OCI-LY7 (cell line): ENCODE data around the gene ARR3. TPM values are rescaled to one million over a fixed set of nuclear protein-coding genes. Genes with fewer than 3 reads are reported as not detected.
"Not testable (repeated sequence)": the region's sequence is repeated elsewhere in the genome, so short reads cannot be mapped to it uniquely, and the experiment has no call there.

Source experiments
- BruUV-seq: library from RNA; stranded (reverse); fragments of 400-500 nt; replicated peaks from 2 replicates; lab custom pipeline; 2021; lab: Mats Ljungman, UMichigan
- CTCF ChIA-PET: fragments of 300-600 bp; sonication (Branson Sonifier 250); formaldehyde crosslinking; loops from one replicate; lab custom pipeline; 2022; ENCODE audit warnings: antibody characterized with exemption; ENCODE audit not compliant: unreplicated experiment; lab: Charles Lee
- POLR2A ChIA-PET: fragments of 300-600 bp; sonication (Branson Sonifier 250); formaldehyde crosslinking; loops from one replicate; lab custom pipeline; 2022; ENCODE audit warnings: antibody characterized with exemption; lab: Charles Lee
- DNase-seq: peaks from one replicate; pipeline ENCODE4 v3.0.0-alpha.2; 2015; ENCODE audit warnings: low spot score
- H2AFZ ChIP-seq: fragments of 200-600 bp; sonication (generic), shearing (Covaris generic); 2 replicates; pipeline ENCODE4 v1.6.1; 2014; ENCODE audit warnings: mild to moderate bottlenecking, antibody characterized with exemption, low read length, moderate library complexity
- H3K27ac ChIP-seq: fragments of 200-600 bp; sonication (generic); 2 replicates; pipeline ENCODE4 v1.5.1; 2014; ENCODE audit warnings: mixed run types, low read depth, mild to moderate bottlenecking, moderate library complexity, low read length, inconsistent platforms; ENCODE audit not compliant: poor library complexity, severe bottlenecking
- H3K36me3 ChIP-seq: fragments of 200-600 bp; sonication (generic); 2 replicates; pipeline ENCODE4 v1.6.1; 2014; ENCODE audit warnings: mild to moderate bottlenecking, antibody characterized with exemption, low read length, moderate library complexity, mixed read lengths; ENCODE audit not compliant: insufficient read depth
- H3K4me1 ChIP-seq: fragments of 200-600 bp; sonication (generic); 2 replicates; pipeline ENCODE4 v1.5.1; 2014; ENCODE audit warnings: mild to moderate bottlenecking, low read length; ENCODE audit not compliant: insufficient read depth, poor library complexity, severe bottlenecking
- H3K4me2 ChIP-seq: fragments of 200-600 bp; sonication (generic); 2 replicates; pipeline ENCODE4 v1.6.1; 2014; ENCODE audit warnings: mild to moderate bottlenecking, low read length
- H3K4me3 ChIP-seq: fragments of 200-600 bp; sonication (generic); 2 replicates; pipeline ENCODE4 v1.5.1; 2014; ENCODE audit warnings: mild to moderate bottlenecking, low read depth, low read length; ENCODE audit not compliant: poor library complexity, severe bottlenecking
- H3K79me2 ChIP-seq: fragments of 200-600 bp; sonication (generic); 2 replicates; pipeline ENCODE4 v1.6.1; 2016; ENCODE audit warnings: low read depth, mild to moderate bottlenecking, low read length, moderate library complexity, mixed read lengths; ENCODE audit not compliant: insufficient read depth
- H3K9me2 ChIP-seq: fragments of 200-600 bp; sonication (generic); 2 replicates; pipeline ENCODE4 v1.6.1; 2016; ENCODE audit warnings: mild to moderate bottlenecking, low read length, mixed read lengths; ENCODE audit not compliant: insufficient read depth
- H3K9me3 ChIP-seq: fragments of 200-600 bp; sonication (generic); 2 replicates; pipeline ENCODE4 v1.6.1; 2014; ENCODE audit warnings: mild to moderate bottlenecking, mixed run types, low read length, mixed read lengths
- H4K20me1 ChIP-seq: fragments of 200-600 bp; sonication (generic); 2 replicates; pipeline ENCODE4 v1.6.1; 2014; ENCODE audit warnings: mild to moderate bottlenecking, antibody characterized with exemption, low read length, moderate library complexity, mixed read lengths; ENCODE audit not compliant: insufficient read depth
- CTCF ChIP-seq: fragments of 200-600 bp; sonication (generic); conservative IDR thresholded peaks from 2 replicates; pipeline ENCODE4 v1.5.1; 2014; ENCODE audit warnings: mild to moderate bottlenecking, antibody characterized with exemption, low read length, moderate library complexity, mixed read lengths
- EZH2phosphoT487 ChIP-seq: fragments of 200-600 bp; sonication (generic); IDR thresholded peaks from 2 replicates; pipeline ENCODE4 v1.6.1; 2018; ENCODE audit warnings: low read depth, borderline replicate concordance, mild to moderate bottlenecking, mixed run types, antibody characterized with exemption, low read length, moderate library complexity, mixed read lengths
- intact Hi-C: fragments of 100-400 bp; cut with micrococcal nuclease; formaldehyde crosslinking; loops from one replicate; pipeline ENCODE4 v1.10.0; 2022; ENCODE audit not compliant: unreplicated experiment
- total RNA-seq, 2 experiments: library from RNA; depleted of rRNA in 1 of 2; stranded (reverse); fragments of >200 nt in 1 of 2; shearing (Covaris generic) in 1 of 2; gene quantifications; 2 replicates each; pipeline ENCODE4 v1.2.3, GENCODE V29; 2014 to 2022

ARR3 gene
- total RNA-seq, 2 experiments from 2014 or later, result not detected

GRCh38 chrX:70313503-70313902, 45.4 kb downstream of the ARR3 start:
- Histone ChIP-seq H3K79me2 (peaks cover 10% of the 10 kb centered on the region; the same call in 1 of the 2 replicates), H3K4me1 (no peaks in the 10 kb centered on the region), H3K9me2 (no peaks in the 10 kb centered on the region), H3K4me3 (no peak overlapping the region), H3K27ac (no peak overlapping the region), H3K4me2 (no peak overlapping the region), H3K36me3 (peaks cover 85% of the 10 kb centered on the region), H2AFZ (no peak overlapping the region), H4K20me1 (no peaks in the 10 kb centered on the region), H3K9me3 (no peaks in the 10 kb centered on the region)
- TF ChIP-seq CTCF (no peak), EZH2phosphoT487 (no peak)
- intact Hi-C loops, result no loop called here
- DNase-seq, result no peak
- POLR2A ChIA-PET, result interaction anchor here (0.6 to 0.7 kb wide), 3 partner anchors 55 to 931 kb away, joined by 3 to 4 read pairs (median 3); no protein-coding TSS in a partner anchor
- CTCF ChIA-PET, result no interaction called here
- BruUV-seq, result no TSS peak

GRCh38 chrX:70322784-70323183, 54.6 kb downstream of the ARR3 start:
- ChIA-PET CTCF (no interaction called here), POLR2A (no interaction called here)
- Histone ChIP-seq H3K4me1 (no peaks in the 10 kb centered on the region), H4K20me1 (no peaks in the 10 kb centered on the region), H3K9me3 (no peaks in the 10 kb centered on the region), H3K36me3 (peaks cover 37% of the 10 kb centered on the region), H3K4me3 (no peak overlapping the region), H3K79me2 (no peaks in the 10 kb centered on the region), H3K9me2 (no peaks in the 10 kb centered on the region), H3K27ac (no peak overlapping the region), H2AFZ (no peak overlapping the region), H3K4me2 (no peak overlapping the region)
- no peak for DNase-seq
- intact Hi-C loops, result no loop called here
- TF ChIP-seq CTCF (no peak), EZH2phosphoT487 (no peak)
- BruUV-seq, result no TSS peak

- H3K27ac ChIP-seq, H4K20me1 ChIP-seq, H3K79me2 ChIP-seq, H3K9me2 ChIP-seq, DNase-seq, H3K4me2 ChIP-seq, BruUV-seq, CTCF ChIA-PET, POLR2A ChIA-PET, H3K4me3 ChIP-seq, H3K4me1 ChIP-seq, intact Hi-C loops, H3K9me3 ChIP-seq, H2AFZ ChIP-seq: not testable (repeated sequence)
- H3K36me3 ChIP-seq, result peaks cover 33% of the 10 kb centered on the region
Observed at GRCh38 chrX:70323628-70324027, 55.5 kb downstream of the ARR3 start.
